PC-3 (cell line): ENCODE measurements around the gene CSRNP3. TPM values are rescaled to one million over a fixed set of nuclear protein-coding genes. Genes with fewer than 3 reads are reported as not detected.

Source experiments
- ATAC-seq: fragments of 200-7000 bp; cut with Tn5 transposase; 2 replicates; pipeline ENCODE4 v1.9.1; 2020; ENCODE audit warnings: mild to moderate bottlenecking, moderate library complexity
- BruUV-seq: library from RNA; stranded (reverse); fragments of 400-500 nt; replicated peaks from 2 replicates; lab custom pipeline; 2021; lab: Mats Ljungman, UMichigan
- CTCF ChIA-PET: fragments of 300-600 bp; sonication (Branson Sonifier 250); formaldehyde crosslinking; loops from one replicate; lab custom pipeline; 2022; ENCODE audit warnings: antibody characterized with exemption; lab: Charles Lee
- POLR2A ChIA-PET: fragments of 300-600 bp; sonication (Branson Sonifier 250); formaldehyde crosslinking; loops from one replicate; lab custom pipeline; 2022; ENCODE audit warnings: antibody characterized with exemption; ENCODE audit not compliant: unreplicated experiment; lab: Charles Lee
- DNase-seq: peaks from one replicate; pipeline ENCODE4 v3.0.0-alpha.2; 2015
- H2AFZ ChIP-seq: fragments of 300-600 bp; sonication (generic); 2 replicates; pipeline ENCODE4 v1.6.0; 2016; ENCODE audit warnings: antibody characterized with exemption, low read length
- H3F3A ChIP-seq: fragments of 300-600 bp; sonication (generic); one replicate; pipeline ENCODE4 v1.6.0; 2017; ENCODE audit warnings: antibody characterized with exemption, low read length, control low read depth, mild to moderate bottlenecking; ENCODE audit not compliant: unreplicated experiment
- H3K27ac ChIP-seq: fragments of 300-600 bp; sonication (generic); 2 replicates; pipeline ENCODE4 v1.5.1; 2016; ENCODE audit warnings: mild to moderate bottlenecking, low read length
- H3K27me3 ChIP-seq: fragments of 300-600 bp; sonication (generic); 2 replicates; pipeline ENCODE4 v1.6.1; 2016; ENCODE audit warnings: low read length, mixed read lengths
- H3K36me3 ChIP-seq: fragments of 300-600 bp; sonication (generic); 2 replicates; pipeline ENCODE4 v1.6.1; 2016; ENCODE audit warnings: low read depth, mixed run types, low read length, mixed read lengths
- H3K4me1 ChIP-seq: fragments of 300-600 bp; sonication (generic); 2 replicates; pipeline ENCODE4 v1.5.1; 2016; ENCODE audit warnings: low read length; ENCODE audit not compliant: insufficient read depth
- H3K4me2 ChIP-seq: fragments of 300-600 bp; sonication (generic); 2 replicates; pipeline ENCODE4 v1.6.0; 2016; ENCODE audit warnings: low read length
- H3K4me3 ChIP-seq: fragments of 300-600 bp; sonication (generic); 2 replicates; pipeline ENCODE4 v1.5.1; 2016; ENCODE audit warnings: mild to moderate bottlenecking, low read length, mixed read lengths
- H3K79me2 ChIP-seq: fragments of 300-600 bp; sonication (generic); 2 replicates; pipeline ENCODE4 v1.6.1; 2017; ENCODE audit warnings: low read length, mixed read lengths
- H3K9ac ChIP-seq: fragments of 300-600 bp; sonication (generic); 2 replicates; pipeline ENCODE4 v1.6.0; 2016; ENCODE audit warnings: mild to moderate bottlenecking, low read length
- H3K9me2 ChIP-seq: fragments of 300-600 bp; sonication (generic); replicated peaks from 2 replicates; pipeline ENCODE4 v1.6.1; 2016; ENCODE audit warnings: mixed run types, low read length, mixed read lengths
- H3K9me3 ChIP-seq: fragments of 300-600 bp; sonication (generic); 2 replicates; pipeline ENCODE4 v1.6.1; 2016; ENCODE audit warnings: low read length, mixed read lengths
- H4K20me1 ChIP-seq: fragments of 300-600 bp; sonication (generic); 2 replicates; pipeline ENCODE4 v1.6.1; 2016; ENCODE audit warnings: low read length, mixed read lengths
- EZH2 ChIP-seq: fragments of 300-600 bp; sonication (generic); IDR thresholded peaks from one replicate; pipeline ENCODE4 v1.6.1; 2017; ENCODE audit warnings: antibody characterized with exemption, mild to moderate bottlenecking, low read length; ENCODE audit not compliant: unreplicated experiment
- EZH2phosphoT487 ChIP-seq: fragments of 300-600 bp; sonication (generic); IDR thresholded peaks from 2 replicates; pipeline ENCODE4 v1.6.1; 2018; ENCODE audit warnings: mild to moderate bottlenecking, antibody characterized with exemption, low read length, borderline replicate concordance
- intact Hi-C: fragments of 100-400 bp; cut with micrococcal nuclease; formaldehyde crosslinking; loops from 2 replicates; pipeline ENCODE4 v1.9.0; 2023
- total RNA-seq: library from RNA; depleted of rRNA; stranded (reverse); fragments of >200 nt; gene quantifications from 2 replicates; pipeline ENCODE4 v1.2.3, GENCODE V29; 2014
- TF ChIP-seq, protein P1 (sequence below): fragments of 300-600 bp; sonication (generic); conservative IDR thresholded peaks from 2 replicates; pipeline ENCODE4 v1.5.1; 2017; ENCODE audit warnings: antibody characterized with exemption, low read depth, mild to moderate bottlenecking, low read length

The CSRNP3 gene
- total RNA-seq, 1 experiment from 2014 or later = 2.2 TPM

DNA sequence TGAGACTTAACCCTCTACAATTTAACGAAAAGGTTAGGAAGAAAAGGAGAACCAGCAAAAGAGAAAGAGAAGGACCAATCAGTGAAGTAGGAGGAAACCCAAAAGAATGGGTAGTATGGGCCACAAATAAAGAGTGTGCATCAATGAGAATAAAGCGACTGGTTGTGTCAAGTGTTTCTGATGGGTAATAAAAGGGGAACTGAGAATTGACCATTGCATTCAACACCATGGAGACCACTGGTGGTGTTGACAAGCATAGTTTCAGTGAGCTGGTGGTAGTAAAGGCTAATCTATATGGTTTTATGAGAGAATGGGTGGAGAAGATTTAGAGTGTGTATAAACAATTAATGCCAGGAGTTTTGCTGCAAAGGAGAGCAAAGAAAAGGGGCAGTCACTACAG is 75.4 kb downstream of the CSRNP3 start:
- Histone ChIP-seq H3K4me1 (no peaks in the 10 kb centered on the region), H3K4me3 (no peak overlapping the region), H4K20me1 (no peaks in the 10 kb centered on the region), H2AFZ (no peak overlapping the region), H3K27me3 (no peaks in the 10 kb centered on the region), H3K9me2 (no peaks in the 10 kb centered on the region), H3K9me3 (no peaks in the 10 kb centered on the region), H3K36me3 (no peaks in the 10 kb centered on the region), H3K4me2 (no peak overlapping the region), H3F3A (no peaks in the 10 kb centered on the region), H3K27ac (no peak overlapping the region), H3K9ac (no peak overlapping the region), H3K79me2 (no peaks in the 10 kb centered on the region)
- ChIA-PET POLR2A (no interaction called here), CTCF (no interaction called here)
- DNase-seq (no peak), ATAC-seq (no peak)
- no peak for TF ChIP-seq EZH2phosphoT487
- TF ChIP-seq, protein P1, sequence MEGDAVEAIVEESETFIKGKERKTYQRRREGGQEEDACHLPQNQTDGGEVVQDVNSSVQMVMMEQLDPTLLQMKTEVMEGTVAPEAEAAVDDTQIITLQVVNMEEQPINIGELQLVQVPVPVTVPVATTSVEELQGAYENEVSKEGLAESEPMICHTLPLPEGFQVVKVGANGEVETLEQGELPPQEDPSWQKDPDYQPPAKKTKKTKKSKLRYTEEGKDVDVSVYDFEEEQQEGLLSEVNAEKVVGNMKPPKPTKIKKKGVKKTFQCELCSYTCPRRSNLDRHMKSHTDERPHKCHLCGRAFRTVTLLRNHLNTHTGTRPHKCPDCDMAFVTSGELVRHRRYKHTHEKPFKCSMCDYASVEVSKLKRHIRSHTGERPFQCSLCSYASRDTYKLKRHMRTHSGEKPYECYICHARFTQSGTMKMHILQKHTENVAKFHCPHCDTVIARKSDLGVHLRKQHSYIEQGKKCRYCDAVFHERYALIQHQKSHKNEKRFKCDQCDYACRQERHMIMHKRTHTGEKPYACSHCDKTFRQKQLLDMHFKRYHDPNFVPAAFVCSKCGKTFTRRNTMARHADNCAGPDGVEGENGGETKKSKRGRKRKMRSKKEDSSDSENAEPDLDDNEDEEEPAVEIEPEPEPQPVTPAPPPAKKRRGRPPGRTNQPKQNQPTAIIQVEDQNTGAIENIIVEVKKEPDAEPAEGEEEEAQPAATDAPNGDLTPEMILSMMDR = no peak
- no peak for TF ChIP-seq EZH2
- intact Hi-C loops = no loop called here
- no TSS peak for BruUV-seq

DNA sequence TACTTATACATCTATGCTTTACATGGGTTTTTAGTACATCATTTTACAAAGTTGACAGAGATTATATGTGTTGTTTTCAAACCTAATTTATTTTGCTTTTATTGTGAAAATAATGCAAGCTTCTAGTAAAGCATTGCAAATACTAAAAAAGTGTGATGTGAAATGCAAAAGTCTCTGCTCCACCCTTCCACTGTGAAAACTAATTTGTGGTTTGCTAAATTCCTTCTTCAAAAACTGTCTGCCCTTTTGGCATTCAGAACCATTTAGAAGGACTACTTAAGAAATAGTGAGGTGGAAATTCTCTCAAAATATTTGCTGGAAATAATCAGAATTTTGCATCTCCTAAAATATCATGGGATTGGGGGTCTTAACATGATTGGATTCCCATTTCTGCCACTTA is 78.4 kb downstream of the CSRNP3 start:
- BruUV-seq = no TSS peak
- Histone ChIP-seq H4K20me1 (no peaks in the 10 kb centered on the region), H3K79me2 (no peaks in the 10 kb centered on the region), H3K27me3 (no peaks in the 10 kb centered on the region), H3F3A (no peaks in the 10 kb centered on the region), H3K36me3 (no peaks in the 10 kb centered on the region), H3K9me2 (no peaks in the 10 kb centered on the region), H3K9me3 (no peaks in the 10 kb centered on the region), H3K4me2 (no peak overlapping the region), H3K9ac (no peak overlapping the region), H3K4me3 (no peak overlapping the region), H3K4me1 (no peaks in the 10 kb centered on the region), H3K27ac (no peak overlapping the region), H2AFZ (no peak overlapping the region)
- CTCF ChIA-PET = no interaction called here
- no peak for ATAC-seq
- no peak for DNase-seq
- TF ChIP-seq EZH2phosphoT487 (no peak), EZH2 (no peak)
- TF ChIP-seq, protein P1 = no peak
- POLR2A ChIA-PET = no interaction called here
- intact Hi-C loops = no loop called here

- Histone ChIP-seq H3K36me3 (no peaks in the 10 kb centered on the region), H3K9me3 (no peaks in the 10 kb centered on the region), H2AFZ (no peak overlapping the region), H3K27me3 (no peaks in the 10 kb centered on the region), H4K20me1 (no peaks in the 10 kb centered on the region), H3K4me2 (no peak overlapping the region), H3F3A (no peaks in the 10 kb centered on the region), H3K27ac (no peak overlapping the region), H3K79me2 (no peaks in the 10 kb centered on the region), H3K4me3 (no peak overlapping the region), H3K4me1 (no peaks in the 10 kb centered on the region), H3K9me2 (no peaks in the 10 kb centered on the region), H3K9ac (no peak overlapping the region)
- intact Hi-C loops = no loop called here
- ChIA-PET POLR2A (no interaction called here), CTCF (no interaction called here)
- DNase-seq = no peak
- no TSS peak for BruUV-seq
- TF ChIP-seq EZH2phosphoT487 = no peak
- ATAC-seq = no peak
Observed at GRCh38 chr2:165549619-165550018, 80.1 kb downstream of the CSRNP3 start.
